SK-N-SH treated with all-trans-retinoic acid at 6 μM for 48 hours (cell line): ENCODE data around the gene DPYSL5.

Experiments used
- ESRRG ChIP-seq: fragments of 250-450 bp; sonication (Bioruptor Pico); IDR thresholded peaks from 2 replicates; pipeline ENCODE4 v1.6.1; 2021; ENCODE audit warnings: mild to moderate bottlenecking
- RARB ChIP-seq: fragments of 250-450 bp; sonication (Bioruptor Pico); IDR thresholded peaks from 2 replicates; pipeline ENCODE4 v1.8.0; 2021; ENCODE audit warnings: mild to moderate bottlenecking, moderate library complexity
- TOX ChIP-seq: fragments of 250-450 bp; sonication (Bioruptor Pico); IDR thresholded peaks from 2 replicates; pipeline ENCODE4 v1.8.0; 2021; ENCODE audit warnings: mild to moderate bottlenecking, moderate library complexity, borderline replicate concordance
- ZC3H10 ChIP-seq: fragments of 250-450 bp; sonication (Bioruptor Pico); IDR thresholded peaks from 2 replicates; pipeline ENCODE4 v1.5.1; 2021; ENCODE audit warnings: mild to moderate bottlenecking, moderate library complexity
- ZNF565 ChIP-seq: fragments of 450-650 bp; formaldehyde crosslinking; conservative IDR thresholded peaks from 2 replicates; pipeline ENCODE4 v1.5.0; 2020; ENCODE audit warnings: low read depth, mild to moderate bottlenecking, moderate library complexity
- TF ChIP-seq, protein P1 (sequence below): fragments of 250-450 bp; sonication (Bioruptor Pico); IDR thresholded peaks from 2 replicates; pipeline ENCODE4 v1.8.0; 2020; ENCODE audit warnings: mild to moderate bottlenecking, moderate library complexity, borderline replicate concordance
- TF ChIP-seq, protein P2 (sequence below): fragments of 250-450 bp; sonication (Bioruptor Pico); IDR thresholded peaks from 2 replicates; pipeline ENCODE4 v1.5.1; 2020; ENCODE audit warnings: low read depth, mild to moderate bottlenecking, moderate library complexity
- TF ChIP-seq, protein P3 (sequence below): fragments of 250-450 bp; sonication (Bioruptor Pico); IDR thresholded peaks from 2 replicates; pipeline ENCODE4 v1.8.0; 2021; ENCODE audit warnings: low read depth, mild to moderate bottlenecking, moderate library complexity, borderline replicate concordance

DNA sequence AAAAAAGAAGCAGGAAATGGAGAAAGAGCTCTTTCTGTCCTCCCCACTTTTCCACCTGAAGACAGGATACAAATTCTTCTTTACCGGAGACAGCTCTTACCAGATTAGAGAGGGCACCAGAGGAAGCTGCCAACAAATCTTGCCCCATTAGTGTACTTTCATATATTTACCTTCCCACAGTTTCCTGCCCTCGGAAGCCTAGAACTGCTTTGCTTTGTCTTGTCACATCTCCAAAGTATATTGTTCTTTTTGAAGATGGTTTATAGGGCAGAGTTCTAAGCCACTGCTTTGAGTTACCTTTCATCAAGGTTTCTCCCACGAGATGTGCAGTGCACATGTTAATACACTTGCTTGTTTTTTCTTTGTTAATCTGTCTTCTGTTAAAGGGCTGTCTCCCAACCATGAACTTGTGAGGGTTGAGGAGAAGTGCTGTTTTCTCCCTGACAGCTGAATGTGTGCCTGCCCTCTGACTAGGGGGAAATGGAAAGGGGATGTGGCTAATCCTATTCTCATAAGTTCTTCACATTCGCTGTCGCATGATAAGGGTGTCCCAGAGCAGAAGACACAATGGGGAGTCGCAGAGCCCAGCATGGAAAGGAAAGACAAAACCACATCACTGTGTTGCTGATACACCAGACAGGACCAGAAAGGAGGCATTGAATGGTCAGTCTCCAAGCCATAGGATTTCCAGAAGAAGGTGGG, 37.9 kb upstream of the DPYSL5 start:
- TF ChIP-seq ZNF565 (no peak), RARB (CRISPR knock-in tag) (no peak), TOX (CRISPR knock-in tag) (no peak), ZC3H10 (CRISPR knock-in tag) (no peak), ESRRG (CRISPR knock-in tag) (no peak)
- TF ChIP-seq, protein P1, sequence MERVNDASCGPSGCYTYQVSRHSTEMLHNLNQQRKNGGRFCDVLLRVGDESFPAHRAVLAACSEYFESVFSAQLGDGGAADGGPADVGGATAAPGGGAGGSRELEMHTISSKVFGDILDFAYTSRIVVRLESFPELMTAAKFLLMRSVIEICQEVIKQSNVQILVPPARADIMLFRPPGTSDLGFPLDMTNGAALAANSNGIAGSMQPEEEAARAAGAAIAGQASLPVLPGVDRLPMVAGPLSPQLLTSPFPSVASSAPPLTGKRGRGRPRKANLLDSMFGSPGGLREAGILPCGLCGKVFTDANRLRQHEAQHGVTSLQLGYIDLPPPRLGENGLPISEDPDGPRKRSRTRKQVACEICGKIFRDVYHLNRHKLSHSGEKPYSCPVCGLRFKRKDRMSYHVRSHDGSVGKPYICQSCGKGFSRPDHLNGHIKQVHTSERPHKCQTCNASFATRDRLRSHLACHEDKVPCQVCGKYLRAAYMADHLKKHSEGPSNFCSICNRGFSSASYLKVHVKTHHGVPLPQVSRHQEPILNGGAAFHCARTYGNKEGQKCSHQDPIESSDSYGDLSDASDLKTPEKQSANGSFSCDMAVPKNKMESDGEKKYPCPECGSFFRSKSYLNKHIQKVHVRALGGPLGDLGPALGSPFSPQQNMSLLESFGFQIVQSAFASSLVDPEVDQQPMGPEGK (CRISPR knock-in tag), result no peak
- TF ChIP-seq, protein P2, sequence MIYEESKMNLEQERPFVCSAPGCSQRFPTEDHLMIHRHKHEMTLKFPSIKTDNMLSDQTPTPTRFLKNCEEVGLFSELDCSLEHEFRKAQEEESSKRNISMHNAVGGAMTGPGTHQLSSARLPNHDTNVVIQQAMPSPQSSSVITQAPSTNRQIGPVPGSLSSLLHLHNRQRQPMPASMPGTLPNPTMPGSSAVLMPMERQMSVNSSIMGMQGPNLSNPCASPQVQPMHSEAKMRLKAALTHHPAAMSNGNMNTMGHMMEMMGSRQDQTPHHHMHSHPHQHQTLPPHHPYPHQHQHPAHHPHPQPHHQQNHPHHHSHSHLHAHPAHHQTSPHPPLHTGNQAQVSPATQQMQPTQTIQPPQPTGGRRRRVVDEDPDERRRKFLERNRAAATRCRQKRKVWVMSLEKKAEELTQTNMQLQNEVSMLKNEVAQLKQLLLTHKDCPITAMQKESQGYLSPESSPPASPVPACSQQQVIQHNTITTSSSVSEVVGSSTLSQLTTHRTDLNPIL (CRISPR knock-in tag), result no peak
- TF ChIP-seq, protein P3, sequence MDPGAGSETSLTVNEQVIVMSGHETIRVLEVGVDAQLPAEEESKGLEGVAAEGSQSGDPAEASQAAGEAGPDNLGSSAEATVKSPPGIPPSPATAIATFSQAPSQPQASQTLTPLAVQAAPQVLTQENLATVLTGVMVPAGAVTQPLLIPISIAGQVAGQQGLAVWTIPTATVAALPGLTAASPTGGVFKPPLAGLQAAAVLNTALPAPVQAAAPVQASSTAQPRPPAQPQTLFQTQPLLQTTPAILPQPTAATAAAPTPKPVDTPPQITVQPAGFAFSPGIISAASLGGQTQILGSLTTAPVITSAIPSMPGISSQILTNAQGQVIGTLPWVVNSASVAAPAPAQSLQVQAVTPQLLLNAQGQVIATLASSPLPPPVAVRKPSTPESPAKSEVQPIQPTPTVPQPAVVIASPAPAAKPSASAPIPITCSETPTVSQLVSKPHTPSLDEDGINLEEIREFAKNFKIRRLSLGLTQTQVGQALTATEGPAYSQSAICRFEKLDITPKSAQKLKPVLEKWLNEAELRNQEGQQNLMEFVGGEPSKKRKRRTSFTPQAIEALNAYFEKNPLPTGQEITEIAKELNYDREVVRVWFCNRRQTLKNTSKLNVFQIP, result no peak
